Measurements from ENCODE around the gene SEMA5A.

GRCh38 chr5:9082996-9083395 lies 462.9 kb downstream of the SEMA5A start:
- TF ChIP-seq RNF2 (IDR thresholded peaks at IDR 0.05; ENCODE audit: borderline replicate concordance, low read depth, low read length, missing control alignments, poor library complexity, severe bottlenecking), result no peak
- TF ChIP-seq RXRA (IDR thresholded peaks at IDR 0.05; ENCODE audit: insufficient read depth, low read depth, low read length), result no peak
- no peak for TF ChIP-seq JUND (IDR thresholded peaks at IDR 0.05; ENCODE audit: low read length)
- TF ChIP-seq SRF (IDR thresholded peaks at IDR 0.05; ENCODE audit: low read depth, low read length), result no peak
- TF ChIP-seq GABPA (IDR thresholded peaks at IDR 0.05; ENCODE audit: borderline replicate concordance, insufficient read depth, low read length), result no peak
- no peak for TF ChIP-seq POLR2A (IDR thresholded peaks at IDR 0.05; ENCODE audit: control extremely low read depth in 1 of 2, low read depth in 2 of 2, low read length in 2 of 2)
- no peak for TF ChIP-seq CHD2 (IDR thresholded peaks at IDR 0.05; ENCODE audit: low read length)
- TF ChIP-seq, protein P1, sequence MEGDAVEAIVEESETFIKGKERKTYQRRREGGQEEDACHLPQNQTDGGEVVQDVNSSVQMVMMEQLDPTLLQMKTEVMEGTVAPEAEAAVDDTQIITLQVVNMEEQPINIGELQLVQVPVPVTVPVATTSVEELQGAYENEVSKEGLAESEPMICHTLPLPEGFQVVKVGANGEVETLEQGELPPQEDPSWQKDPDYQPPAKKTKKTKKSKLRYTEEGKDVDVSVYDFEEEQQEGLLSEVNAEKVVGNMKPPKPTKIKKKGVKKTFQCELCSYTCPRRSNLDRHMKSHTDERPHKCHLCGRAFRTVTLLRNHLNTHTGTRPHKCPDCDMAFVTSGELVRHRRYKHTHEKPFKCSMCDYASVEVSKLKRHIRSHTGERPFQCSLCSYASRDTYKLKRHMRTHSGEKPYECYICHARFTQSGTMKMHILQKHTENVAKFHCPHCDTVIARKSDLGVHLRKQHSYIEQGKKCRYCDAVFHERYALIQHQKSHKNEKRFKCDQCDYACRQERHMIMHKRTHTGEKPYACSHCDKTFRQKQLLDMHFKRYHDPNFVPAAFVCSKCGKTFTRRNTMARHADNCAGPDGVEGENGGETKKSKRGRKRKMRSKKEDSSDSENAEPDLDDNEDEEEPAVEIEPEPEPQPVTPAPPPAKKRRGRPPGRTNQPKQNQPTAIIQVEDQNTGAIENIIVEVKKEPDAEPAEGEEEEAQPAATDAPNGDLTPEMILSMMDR (IDR thresholded peaks at IDR 0.05; ENCODE audit: control extremely low read depth in 1 of 3, insufficient read depth in 1 of 3, low read depth in 1 of 3, low read length in 3 of 3), result no peak
- no peak for TF ChIP-seq POLR2AphosphoS5 (IDR thresholded peaks at IDR 0.05; ENCODE audit: low read depth, low read length)

Data from H1 (cell line).